ENCODE results near the gene PTPRN2. TPM values are rescaled to one million over a fixed set of nuclear protein-coding genes. Genes with fewer than 3 reads are reported as not detected.

The PTPRN2 gene
- total and polyA plus RNA-seq, 2 of the 8 experiments (the other 6 are each of a cell fraction or from before 2014, with no cell fraction given), result 2.6 to 4.5 TPM

DNA sequence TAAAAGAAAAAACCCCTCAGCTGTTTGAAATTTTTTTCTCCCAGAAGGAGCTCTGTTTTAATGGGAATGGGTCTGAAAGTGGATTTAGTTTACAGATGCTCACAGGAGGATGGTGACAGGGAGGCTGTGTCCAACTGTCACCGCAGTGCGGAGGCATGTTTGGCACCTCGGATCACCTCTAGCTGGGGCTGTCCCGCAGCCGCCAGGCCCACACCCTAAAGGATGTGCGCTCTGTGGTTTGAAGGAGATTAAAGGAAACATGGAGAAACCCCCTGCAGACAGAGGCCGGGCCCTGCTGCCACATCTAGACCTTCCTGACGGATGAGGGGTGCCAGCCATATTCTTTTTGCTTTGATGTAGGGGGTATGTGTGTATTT is 1090.3 kb downstream of the PTPRN2 start:
- no peak overlapping the region for H2AFZ ChIP-seq (ENCODE audit: low read length)
- no peak for DNase-seq (ENCODE audit: low read depth in 1 of 2, low spot score in 2 of 2)
- H3K4me3 ChIP-seq (ENCODE audit: extremely low read depth in 1 of 4, insufficient read depth in 2 of 4, low read depth in 3 of 4, low read length in 4 of 4), result no peak overlapping the region
- H3K4me1 ChIP-seq (replicated peaks in 1 of 4; ENCODE audit: control insufficient read depth in 3 of 4, insufficient read depth in 4 of 4, low read length in 3 of 4), result peaks cover 0 to 2% (median 0%) of the 10 kb centered on the region in 4 experiments; a peak in 1 of 7 replicates
- no peaks in the 10 kb centered on the region for H3K36me3 ChIP-seq (ENCODE audit: control insufficient read depth in 2 of 4, insufficient read depth in 4 of 4, low read length in 3 of 4)
- no peak overlapping the region for H3K18ac ChIP-seq (ENCODE audit: extremely low read depth, low read length)
- no peak overlapping the region for H3K23ac ChIP-seq (ENCODE audit: insufficient read length)
- no peak overlapping the region for H2BK15ac ChIP-seq (ENCODE audit: low read length)
- no peak overlapping the region for H2BK12ac ChIP-seq (ENCODE audit: low read depth, low read length)
- H3K9me3 ChIP-seq (ENCODE audit: insufficient read depth in 2 of 2, low read depth in 1 of 2, low read length in 1 of 2), result no peaks in the 10 kb centered on the region
- FAIRE-seq, result no peak
- no peak overlapping the region for H3K4ac ChIP-seq (replicated peaks; ENCODE audit: insufficient read length, low read depth, low read length)
- ChIA-PET CTCF (ENCODE audit: partially characterized antibody) (interaction anchor here (0.7 kb wide), 1 partner anchor 29 kb away, joined by 3 read pairs; no protein-coding TSS in a partner anchor), POLR2A (ENCODE audit: partially characterized antibody) (interaction anchor here (0.7 kb wide), 1 partner anchor 319 kb away, joined by 3 read pairs; no protein-coding TSS in a partner anchor)
- H2AK5ac ChIP-seq (ENCODE audit: low read depth, low read length), result no peak overlapping the region
- H2BK120ac ChIP-seq (replicated peaks; ENCODE audit: low read depth, low read length), result no peak overlapping the region
- no peak overlapping the region for H3K9ac ChIP-seq (replicated peaks in 1 of 4; ENCODE audit: extremely low read depth in 1 of 4, low read depth in 3 of 4, low read length in 3 of 4)
- H3K27me3 ChIP-seq (replicated peaks in 1 of 4; ENCODE audit: control insufficient read depth in 3 of 4, extremely low read depth in 1 of 4, insufficient read depth in 3 of 4, low read length in 3 of 4), result peaks cover 0 to 28% (median 15%) of the 10 kb centered on the region in 4 experiments; a peak in 6 of 7 replicates
- no peak overlapping the region for H4K5ac ChIP-seq (ENCODE audit: insufficient read length, low read depth, low read length)
- H3K4me2 ChIP-seq (ENCODE audit: insufficient read depth in 1 of 2, low read depth in 2 of 2, low read length in 2 of 2), result no peak overlapping the region
- H3K79me1 ChIP-seq (ENCODE audit: low read depth, low read length), result no peaks in the 10 kb centered on the region; the same call in 1 of the 2 replicates
- no peaks in the 10 kb centered on the region for H3K79me2 ChIP-seq (ENCODE audit: control insufficient read depth in 1 of 2, insufficient read depth in 2 of 2, low read length in 2 of 2)
- H2BK20ac ChIP-seq (ENCODE audit: low read length), result no peak overlapping the region
- no peak overlapping the region for H4K8ac ChIP-seq (ENCODE audit: extremely low read depth, insufficient read depth, low read length)
- no peaks in the 10 kb centered on the region for H3K23me2 ChIP-seq (ENCODE audit: low read depth, low read length)
- H3K56ac ChIP-seq (replicated peaks; ENCODE audit: insufficient read length, low read depth, low read length), result no peak overlapping the region
- peaks cover 0 to 6% of the 10 kb centered on the region in 2 experiments for H4K20me1 ChIP-seq (replicated peaks in 1 of 2; ENCODE audit: control insufficient read depth in 1 of 2, insufficient read depth in 2 of 2, low read length in 2 of 2)
- TF ChIP-seq SAP30 (IDR thresholded peaks at IDR 0.05; ENCODE audit: insufficient read depth, insufficient replicate concordance, low read length), result no peak
- H3K27ac ChIP-seq (ENCODE audit: low read depth, low read length), result no peak overlapping the region
- no peak overlapping the region for H3K14ac ChIP-seq (ENCODE audit: insufficient read length)
- H4K91ac ChIP-seq (replicated peaks; ENCODE audit: insufficient read length, low read length), result no peak overlapping the region
- no peak overlapping the region for H2BK5ac ChIP-seq (ENCODE audit: low read depth, low read length)
- 95% methylated on average over 8 of the region's 8 CpGs; no CpG with 5 or more reads in 1 of the 2 experiments for WGBS, 2 experiments (ENCODE audit: extremely low coverage in 1 of 2, insufficient coverage in 1 of 2, insufficient read length in 1 of 2, insufficient replicate concordance in 2 of 2, low coverage in 1 of 2, low lambda C conversion rate in 2 of 2, missing lambda C conversion rate in 1 of 2)

All from H1 (cell line).